Measurements from ENCODE around the gene CTBP2. TPM values are rescaled to one million over a fixed set of nuclear protein-coding genes. Genes with fewer than 3 reads are reported as not detected.

Gene CTBP2
- total RNA-seq, result 1 to 10 TPM; 3.2 to 8.2 (median 5.4) TPM
- long read RNA-seq, partial matches to known transcripts, result 1 of 1 reads
- long read RNA-seq, other reads (novel, unspliced or antisense), result 0 of 1 reads

DNA sequence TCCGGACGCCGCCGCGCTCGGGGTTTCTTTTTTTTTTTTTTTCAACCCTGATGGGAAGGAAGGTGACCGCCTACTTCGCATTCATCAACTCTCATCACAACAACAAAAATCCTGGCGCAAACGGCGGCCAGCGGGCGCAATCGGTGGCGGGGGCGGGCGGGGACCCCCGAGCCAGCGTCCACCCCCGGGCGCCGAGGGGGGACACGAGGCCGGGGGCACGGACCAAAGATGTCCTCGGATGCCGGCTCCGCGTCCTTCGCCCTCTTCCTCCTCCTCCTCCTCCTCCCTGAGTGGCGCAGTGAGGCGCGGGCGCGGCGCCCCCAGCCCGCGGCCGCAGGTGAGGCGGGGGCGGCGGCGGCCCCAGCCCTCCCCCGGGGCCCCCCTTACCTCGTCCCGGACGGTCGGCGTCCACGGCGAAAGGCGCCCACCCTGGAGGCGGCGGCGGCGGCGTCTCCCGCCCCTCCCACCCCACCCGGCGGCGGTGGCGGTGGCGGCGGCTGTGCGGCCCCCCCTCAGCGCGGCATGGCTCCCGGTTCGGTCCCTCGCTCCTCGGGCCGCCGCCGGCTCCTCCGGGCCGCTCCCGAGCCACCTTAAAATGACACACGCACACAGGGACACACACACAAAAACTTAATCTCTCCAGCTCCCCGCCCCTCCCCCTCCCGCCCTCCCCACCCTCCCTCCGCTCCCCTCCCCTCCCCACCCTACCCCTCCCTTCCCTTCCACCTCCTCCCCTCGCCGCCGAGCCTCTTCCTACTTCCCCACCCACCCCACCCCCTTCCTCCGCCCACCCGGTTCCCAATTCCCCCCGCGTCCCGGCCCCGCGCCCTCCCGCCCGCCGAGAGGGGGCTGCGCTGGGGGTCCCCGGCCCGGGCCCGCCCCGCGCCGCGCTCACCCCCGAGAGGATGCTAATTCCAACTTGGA is at the start of gene CTBP2:
Gene CTBP2, minus strand, starts transcription at position 632 of the 924 bp plus-strand sequence.
- WGBS (ENCODE audit: insufficient coverage, low coverage, low lambda C conversion rate, missing lambda C conversion rate), result 3% methylated on average over 42 of the region's 103 CpGs
- Histone ChIP-seq H3K9me3 (no peaks in the 10 kb centered on the region), H3K4me1 (peaks cover 0 to 21% (median 0%) of the 10 kb centered on the region in 4 donors), H3K4me3 (peak within 1 kb of the TSS; percentile 46 to 59 (median 48)), H3K27me3 (peaks cover 0 to 27% of the 10 kb centered on the region in 2 donors), H3K27ac (peak within 1 kb of the TSS; percentile 69 to 93 (median 91)), H3K36me3 (no peaks in the 10 kb centered on the region)
- intact Hi-C loops (cut with DNase I), result no loop called here
- DNase-seq (peak in 2 of 3 donors; percentile 61 to 67), ATAC-seq (peak; percentile 10 to 28 (median 16))
- TF ChIP-seq CTCF (IDR thresholded peaks at IDR 0.05), result no peak
- TF ChIP-seq POLR2A (IDR thresholded peaks at IDR 0.05), result no peak

GRCh38 chr10:125209591-125210355 is 49.4 kb upstream of the CTBP2 start:
- H3K36me3 ChIP-seq, result no peaks in the 10 kb centered on the region
- TF ChIP-seq POLR2A (IDR thresholded peaks at IDR 0.05), result no peak
- intact Hi-C loops (cut with DNase I), result no loop called here
- H3K27ac ChIP-seq, result no peak overlapping the region
- no peaks in the 10 kb centered on the region for H3K9me3 ChIP-seq
- ATAC-seq (peak in 3 of 4 donors; percentile 38 to 53 (median 39)), DNase-seq (no peak)
- no peaks in the 10 kb centered on the region for H3K4me1 ChIP-seq
- no peak overlapping the region for H3K4me3 ChIP-seq
- 41% methylated on average over 9 of the region's 10 CpGs for WGBS (ENCODE audit: insufficient coverage, low coverage, low lambda C conversion rate, missing lambda C conversion rate)
- H3K27me3 ChIP-seq, result no peaks in the 10 kb centered on the region

DNA sequence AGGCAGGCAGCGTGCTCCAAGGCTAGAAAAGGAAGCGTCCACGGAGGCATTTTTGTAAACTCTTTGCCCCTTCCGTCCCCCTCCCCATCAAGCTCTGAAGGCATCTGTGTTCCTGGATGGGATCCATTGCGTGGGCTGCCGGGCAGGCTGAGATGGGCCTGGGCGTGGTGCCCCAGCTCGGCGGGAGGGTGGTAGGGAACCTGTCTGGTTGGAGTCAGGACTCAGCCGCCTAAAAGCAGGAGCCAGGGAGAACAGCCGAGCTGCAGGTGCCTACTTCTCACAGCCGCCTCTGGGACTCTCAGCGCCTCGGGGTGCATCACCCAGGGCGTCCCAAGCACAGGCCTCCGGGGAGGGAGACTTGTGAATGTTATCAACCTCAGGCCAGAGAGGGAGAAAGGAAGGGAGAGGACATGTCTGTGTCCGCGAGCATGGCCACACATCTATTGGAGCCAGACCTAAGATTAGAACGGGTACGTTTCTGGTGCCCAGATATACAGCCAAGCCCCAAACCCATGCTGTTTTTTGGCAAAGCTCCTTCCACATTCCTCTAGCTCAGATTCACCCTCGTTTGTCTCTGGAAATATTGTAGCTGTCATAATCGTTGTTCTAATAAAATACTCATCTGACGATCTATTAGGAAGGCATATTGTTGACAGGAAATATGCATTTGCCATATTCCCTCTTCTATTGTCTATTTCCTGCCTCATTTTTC is 48.6 kb upstream of the CTBP2 start:
- DNase-seq (no peak), ATAC-seq (peak in 1 of 4 donors; percentile 9)
- no peaks in the 10 kb centered on the region for H3K27me3 ChIP-seq
- no peaks in the 10 kb centered on the region for H3K4me1 ChIP-seq
- H3K4me3 ChIP-seq, result no peak overlapping the region
- 59% methylated on average over 10 of the region's 23 CpGs for WGBS (ENCODE audit: insufficient coverage, low coverage, low lambda C conversion rate, missing lambda C conversion rate)
- no peak for TF ChIP-seq CTCF (IDR thresholded peaks at IDR 0.05)
- no peak for TF ChIP-seq POLR2A (IDR thresholded peaks at IDR 0.05)
- H3K36me3 ChIP-seq, result no peaks in the 10 kb centered on the region
- no peaks in the 10 kb centered on the region for H3K9me3 ChIP-seq
- intact Hi-C loops (cut with DNase I), result no loop called here
- H3K27ac ChIP-seq, result no peak overlapping the region

GRCh38 chr10:125206623-125207022 is 46.3 kb upstream of the CTBP2 start:
- no peaks in the 10 kb centered on the region for H3K36me3 ChIP-seq
- WGBS (ENCODE audit: insufficient coverage, low coverage, low lambda C conversion rate, missing lambda C conversion rate), result 79% methylated on average over 5 of the region's 5 CpGs
- no peak for ATAC-seq

More at GRCh38 chr10:125206623-125207022, 46.3 kb upstream of the CTBP2 start:
- H3K27ac ChIP-seq, result no peak overlapping the region
- H3K27me3 ChIP-seq, result no peaks in the 10 kb centered on the region
- TF ChIP-seq CTCF (IDR thresholded peaks at IDR 0.05) (no peak), POLR2A (IDR thresholded peaks at IDR 0.05) (no peak)
- DNase-seq, result no peak
- no peak overlapping the region for H3K4me3 ChIP-seq
- no peaks in the 10 kb centered on the region for H3K9me3 ChIP-seq
- intact Hi-C loops (cut with DNase I), result no loop called here
- H3K4me1 ChIP-seq, result no peaks in the 10 kb centered on the region

Data from right lobe of liver (tissue), 6 donors.